HG03457 (cell line): Measurements from ENCODE around the gene TENT5C.

ENCODE experiments used
- ATAC-seq: cut with Tn5 transposase; IDR thresholded peaks from one replicate; pipeline ENCODE4 v1.9.1; 2021; ENCODE audit warnings: moderate number of reproducible peaks; ENCODE audit not compliant: unreplicated experiment

TENT5C gene

DNA sequence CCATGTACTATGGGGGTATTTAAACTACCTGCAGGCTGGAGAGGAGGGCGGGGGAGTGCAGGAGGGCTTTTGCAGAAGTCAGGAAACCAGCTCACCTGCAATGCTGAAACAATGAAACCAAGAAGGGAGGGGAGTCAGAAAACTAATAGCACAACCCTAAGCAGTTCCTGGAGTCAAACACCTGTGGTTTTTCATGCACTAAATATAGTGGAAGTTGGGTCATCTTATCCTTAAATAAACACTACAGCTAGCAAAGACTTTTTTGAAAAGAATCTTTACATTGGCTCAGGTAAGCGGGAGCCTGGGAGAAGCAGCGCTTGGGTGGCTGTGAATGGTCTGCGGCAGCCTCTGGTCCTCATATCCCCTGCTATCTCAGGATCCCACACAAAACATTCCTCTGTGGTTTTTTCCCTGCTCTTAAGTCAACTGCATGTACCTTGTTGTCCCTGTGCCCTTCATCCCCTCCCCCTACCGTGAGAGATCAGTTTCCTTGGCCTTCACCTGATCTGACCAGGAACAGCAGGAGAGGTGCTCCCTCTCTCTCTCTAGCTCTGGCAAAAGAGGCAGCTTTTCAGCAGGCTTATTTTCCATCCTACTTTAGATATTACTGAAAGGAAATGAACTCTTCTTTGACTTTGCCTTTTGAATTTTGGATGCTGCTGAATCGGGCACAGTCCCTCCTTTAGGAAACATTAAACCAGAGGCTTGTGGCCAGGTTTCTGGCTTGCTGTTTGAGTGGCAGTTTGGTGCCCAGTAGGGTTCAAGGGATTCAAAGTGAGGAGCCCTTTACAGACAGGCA lies 26.6 kb downstream of the TENT5C start:
- ATAC-seq: no peak

DNA sequence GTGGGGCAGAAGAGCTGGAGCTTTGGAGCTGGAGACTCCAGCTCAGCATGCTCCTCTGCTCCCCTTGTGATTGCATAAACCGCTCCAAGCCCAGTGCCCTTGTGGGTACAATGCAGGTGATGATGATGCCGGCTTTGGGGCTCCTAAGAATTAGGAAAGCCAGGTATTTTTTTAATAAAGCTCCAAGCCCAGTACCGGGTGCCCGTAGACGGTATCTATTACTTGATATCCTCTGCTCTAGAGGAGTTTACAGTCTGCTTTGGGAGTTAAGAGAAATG lies 27.2 kb downstream of the TENT5C start:
- ATAC-seq: no peak

DNA sequence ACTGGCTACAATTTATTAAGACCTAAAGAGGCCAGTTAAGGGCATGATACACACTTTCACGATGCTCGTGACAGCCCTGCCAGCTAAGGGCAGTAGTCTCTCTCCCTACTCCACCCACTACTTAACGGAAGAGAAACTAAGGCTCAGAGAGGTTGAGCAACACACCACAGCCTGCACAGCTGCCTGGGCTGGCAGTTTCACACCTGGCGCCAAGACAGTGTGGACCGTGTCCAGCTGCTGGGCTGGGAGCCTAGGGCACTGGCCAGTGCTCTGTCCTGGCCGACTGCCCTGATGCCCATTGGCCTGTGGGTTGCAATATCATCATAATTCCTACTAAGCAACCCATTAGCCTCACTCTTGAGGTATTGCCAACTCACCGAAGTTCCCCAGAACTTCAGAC lies 27.6 kb downstream of the TENT5C start:
- ATAC-seq: no peak

DNA sequence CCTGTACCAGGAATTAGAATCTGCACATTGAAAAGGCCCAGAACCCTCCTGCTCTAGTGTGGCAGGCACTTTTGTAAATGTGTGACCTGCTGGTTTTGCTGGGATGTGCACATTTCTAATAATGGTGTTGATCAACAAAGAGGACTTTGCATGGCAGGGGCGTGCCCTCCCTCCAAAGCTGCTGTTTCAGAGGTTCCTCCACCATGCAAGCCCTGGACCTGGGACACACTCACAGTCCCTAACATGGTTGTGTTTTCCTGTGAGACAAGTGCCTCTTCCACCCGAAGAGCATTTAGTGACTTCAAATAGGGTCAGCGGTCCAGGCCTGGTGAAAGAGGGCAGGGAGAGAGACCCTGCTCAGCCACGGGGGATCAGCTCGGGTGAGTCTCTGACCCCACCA lies 28.1 kb downstream of the TENT5C start:
- ATAC-seq: no peak

- no peak for ATAC-seq
Measured at GRCh38 chr1:117634631-117635030, 28.8 kb downstream of the TENT5C start.

- ATAC-seq: no peak
Measured at GRCh38 chr1:117635805-117636204, 30.0 kb downstream of the TENT5C start.

DNA sequence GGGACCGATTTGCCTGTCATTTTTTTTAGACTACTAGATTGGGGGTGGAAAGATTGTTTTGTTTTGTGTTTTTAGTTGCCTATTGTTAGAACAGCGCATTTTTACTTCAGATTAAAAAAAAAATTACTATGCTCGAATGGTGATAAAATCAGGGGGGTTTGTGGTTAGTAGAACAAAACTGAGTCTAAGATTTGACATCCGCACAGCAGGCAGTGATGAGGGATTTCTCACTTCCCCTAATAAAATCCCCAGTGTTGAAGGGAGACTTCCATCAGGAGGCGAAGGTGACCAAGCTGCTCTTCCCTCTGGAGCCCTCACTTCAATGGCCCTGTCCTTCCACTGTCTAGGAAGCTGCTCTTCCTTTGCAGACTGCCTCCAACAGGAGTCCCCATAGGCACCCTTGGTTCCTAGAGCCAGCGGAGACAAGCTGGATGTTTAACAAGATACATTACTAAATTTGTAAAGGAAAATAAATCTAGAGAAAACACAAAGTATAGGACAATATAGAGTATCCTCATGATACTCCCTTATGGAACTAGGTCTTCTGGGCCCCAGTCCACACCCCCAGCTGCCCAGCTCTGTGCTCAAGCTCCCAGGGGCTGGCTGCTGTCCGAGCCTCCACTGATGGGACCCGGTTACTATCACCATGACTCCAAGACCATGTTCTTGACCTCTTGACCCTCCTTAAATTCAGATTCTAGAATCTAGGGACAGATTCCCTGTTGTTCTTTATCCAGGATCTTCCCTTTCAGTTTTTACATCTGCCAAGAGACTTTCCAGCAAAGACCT lies 31.0 kb downstream of the TENT5C start:
- ATAC-seq: no peak

GRCh38 chr1:117638141-117638540 lies 32.3 kb downstream of the TENT5C start:
- no peak for ATAC-seq

DNA sequence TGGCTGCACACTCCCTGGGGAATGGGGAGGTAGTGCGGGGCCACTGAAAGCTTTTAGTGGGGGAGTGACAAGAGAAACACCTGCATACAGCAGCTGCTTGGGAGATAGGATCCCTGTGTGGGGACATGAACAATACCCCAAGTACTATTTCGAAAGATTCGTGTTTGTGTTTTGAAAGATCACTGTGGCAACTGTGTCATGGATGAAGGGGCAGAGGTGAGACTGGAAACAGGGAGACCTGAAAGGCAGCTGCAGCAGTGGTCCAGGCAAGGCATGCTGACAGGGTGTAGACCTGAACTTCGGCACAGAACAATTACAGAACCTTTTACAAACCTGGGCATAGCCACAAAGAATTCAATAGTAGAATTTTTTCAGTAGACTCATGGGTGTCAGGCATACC lies 32.9 kb downstream of the TENT5C start:
- ATAC-seq: no peak

DNA sequence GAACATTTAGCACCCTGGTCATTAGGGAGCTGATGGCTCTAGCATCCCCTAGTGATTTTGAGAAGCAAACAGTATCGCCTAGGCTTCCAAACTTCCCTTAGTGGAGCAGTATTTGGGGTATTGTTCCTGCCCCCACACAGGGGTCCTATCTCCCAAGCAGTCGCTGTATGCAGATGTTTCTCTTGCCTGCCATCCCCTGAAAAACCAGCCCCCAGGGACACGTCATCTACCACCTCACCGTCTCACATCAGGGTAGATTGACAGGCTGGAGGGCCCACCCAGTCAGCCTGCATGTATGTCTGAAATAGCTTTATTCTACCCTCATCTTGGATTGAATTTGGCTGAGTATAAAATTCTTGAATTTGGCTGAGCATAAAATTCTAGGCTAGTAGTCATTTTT lies 33.9 kb downstream of the TENT5C start:
- no peak for ATAC-seq

- no peak for ATAC-seq
Measured at GRCh38 chr1:117641536-117641935, 35.7 kb downstream of the TENT5C start.

DNA sequence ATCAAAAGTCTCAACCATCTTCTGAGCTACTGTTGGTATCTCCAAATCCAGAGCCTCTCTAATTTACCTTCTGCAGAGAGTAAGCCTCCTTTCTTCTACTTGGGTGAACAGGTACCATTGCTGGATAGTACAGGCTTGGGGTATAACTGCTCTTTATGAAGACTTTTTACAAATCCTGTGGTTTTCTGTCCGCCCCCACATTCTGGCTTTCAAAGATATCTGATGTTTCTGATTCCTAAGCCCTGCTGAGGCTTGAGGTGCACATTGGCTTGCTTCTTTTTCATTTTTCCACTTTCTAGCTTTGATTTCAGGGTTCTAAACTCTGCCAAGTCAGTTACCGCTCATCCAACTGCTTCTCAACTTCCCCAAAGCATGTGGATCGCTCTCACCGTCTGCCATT lies 37.1 kb downstream of the TENT5C start:
- ATAC-seq: no peak

DNA sequence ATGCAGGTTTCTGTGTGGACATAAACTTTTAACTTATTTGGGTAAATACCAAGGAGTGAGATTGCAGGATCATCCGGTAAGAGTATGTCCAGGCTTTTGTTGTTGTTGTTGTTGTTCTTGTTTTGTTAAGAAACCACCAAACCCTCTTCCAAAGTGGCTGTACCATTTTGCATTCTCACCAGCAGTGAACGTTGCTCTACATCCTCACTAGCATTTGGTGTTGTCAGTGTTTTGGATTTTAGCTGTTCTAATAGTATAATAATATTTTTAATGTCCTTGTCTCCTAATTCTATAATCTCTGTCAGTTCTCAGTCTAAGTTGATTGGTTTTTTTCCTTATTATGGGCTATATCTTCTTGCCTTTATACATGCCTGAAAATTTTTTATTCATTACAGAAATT lies 37.8 kb downstream of the TENT5C start:
- no peak for ATAC-seq

GRCh38 chr1:117644696-117645311 lies 39.0 kb downstream of the TENT5C start:
- no peak for ATAC-seq

DNA sequence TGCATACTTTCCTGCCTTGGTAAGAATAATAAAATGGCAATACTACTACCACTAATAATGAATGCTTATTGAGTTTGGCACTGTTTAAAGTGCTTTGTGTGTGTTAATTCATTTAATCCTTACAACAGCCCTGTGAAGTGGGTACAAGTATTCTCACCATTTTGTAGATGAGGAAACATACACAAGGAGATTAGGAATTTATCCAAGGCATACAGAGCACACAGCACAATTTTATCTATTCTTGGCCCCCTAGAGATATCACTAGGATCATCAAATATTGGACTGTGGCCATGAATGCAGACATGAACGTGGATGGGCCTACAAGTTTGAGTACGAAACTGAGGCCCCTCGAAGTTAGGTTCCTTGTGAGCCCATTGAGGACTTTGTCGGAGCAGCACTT lies 39.5 kb downstream of the TENT5C start:
- no peak for ATAC-seq

DNA sequence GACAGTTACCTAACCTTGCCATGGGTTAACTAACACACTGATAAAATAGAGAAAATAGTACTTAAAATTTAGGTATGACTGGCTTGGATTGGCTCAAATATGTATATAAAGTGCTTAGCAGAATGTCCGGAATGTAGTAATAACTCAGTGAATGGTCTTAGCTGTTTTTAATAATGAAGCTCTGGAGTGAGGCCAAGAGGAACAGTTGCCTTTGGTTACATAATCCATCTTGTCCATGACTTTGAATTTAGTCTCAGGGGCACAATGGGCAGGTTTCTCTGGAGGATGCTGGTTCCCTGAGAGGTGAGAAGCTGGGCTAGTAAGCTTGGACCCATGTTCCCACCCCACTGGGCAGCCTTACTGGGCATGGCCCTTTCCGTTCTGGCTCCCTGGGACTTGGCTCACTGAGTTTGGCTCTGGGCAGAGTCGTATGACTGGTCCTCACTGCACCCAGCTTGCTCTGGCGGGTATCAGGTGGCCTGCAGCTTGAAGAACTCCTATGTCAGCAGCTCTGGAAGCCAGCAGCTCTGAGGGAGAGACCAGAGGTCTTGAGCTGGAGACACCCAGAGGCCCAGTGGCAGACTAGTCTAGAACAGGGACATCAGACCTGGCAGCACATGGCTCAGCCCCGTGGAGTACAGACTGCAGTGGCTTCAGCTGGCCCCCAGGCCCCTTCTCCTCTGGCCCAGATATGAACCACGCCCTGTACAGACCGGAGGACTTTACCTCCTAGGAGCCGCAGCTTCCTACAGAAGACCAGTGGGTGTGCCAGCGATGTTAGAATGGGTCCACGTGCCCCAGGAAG lies 40.4 kb downstream of the TENT5C start:
- ATAC-seq: no peak

DNA sequence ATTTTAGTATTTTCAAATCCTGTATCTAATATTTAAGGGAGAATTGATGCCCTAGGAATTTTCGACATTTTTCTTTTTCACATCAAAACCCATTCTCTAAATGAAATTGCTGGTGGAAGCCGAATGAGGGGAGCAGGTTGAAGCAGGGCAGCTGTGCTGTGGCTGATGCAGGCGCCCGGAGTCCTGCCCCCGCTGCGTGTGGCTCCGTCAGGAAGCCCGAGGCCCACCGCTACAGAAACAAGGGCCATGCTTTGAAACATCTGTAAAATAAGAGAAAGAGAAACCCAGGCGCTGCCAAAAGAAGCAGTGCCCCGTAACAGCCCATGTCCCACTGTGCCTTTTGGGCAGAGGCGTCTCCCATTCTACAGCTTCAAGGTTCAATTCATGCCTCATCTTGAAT lies 41.1 kb downstream of the TENT5C start:
- no peak for ATAC-seq

- ATAC-seq: no peak
Measured at GRCh38 chr1:117648015-117648414, 42.2 kb downstream of the TENT5C start.

GRCh38 chr1:117650840-117651568 lies 45.2 kb downstream of the TENT5C start:
- ATAC-seq: no peak

DNA sequence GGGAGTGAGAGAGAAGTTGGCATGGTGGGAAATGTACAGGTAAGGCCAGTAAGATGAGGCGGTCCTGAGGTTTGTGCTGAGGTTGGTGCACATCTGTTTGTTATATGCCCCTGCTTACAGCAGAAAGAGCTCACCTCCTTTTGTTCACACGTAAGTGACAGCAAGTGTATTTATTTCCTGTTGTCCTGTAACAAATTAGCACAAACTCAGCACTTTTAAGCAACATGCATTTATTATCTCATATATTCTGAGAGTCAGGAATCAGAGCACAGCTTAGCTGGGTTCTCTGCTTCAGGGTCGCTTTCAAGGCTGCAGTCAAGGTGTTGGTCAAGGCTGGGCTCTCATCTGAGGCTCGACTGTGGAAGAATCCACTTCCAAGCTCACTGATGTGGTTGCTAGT lies 45.8 kb downstream of the TENT5C start:
- no peak for ATAC-seq

- no peak for ATAC-seq
Measured at GRCh38 chr1:117652421-117652820, 46.6 kb downstream of the TENT5C start.
